MCF 10A (cell line): ENCODE data around the gene ZAP70. TPM values are rescaled to one million over a fixed set of nuclear protein-coding genes. Genes with fewer than 3 reads are reported as not detected.

Experiments
- BruUV-seq: library from RNA; stranded (reverse); fragments of 400-500 nt; replicated peaks from 2 replicates; lab custom pipeline; 2021; lab: Mats Ljungman, UMichigan
- CTCF ChIA-PET: fragments of 300-600 bp; sonication (Branson Sonifier 250); formaldehyde crosslinking; extraction: SDS; loops from one replicate; lab custom pipeline; 2021; ENCODE audit warnings: antibody characterized with exemption, inconsistent platforms; lab: Yijun Ruan, JAX
- POLR2A ChIA-PET: fragments of 300-600, 350-650 bp; sonication (Branson Sonifier 250); formaldehyde crosslinking; extraction: SDS; loops from one replicate; lab custom pipeline; 2020; ENCODE audit warnings: antibody characterized with exemption, inconsistent platforms; lab: Yijun Ruan, JAX
- DNase-seq: peaks from one replicate; pipeline ENCODE4 v3.0.0-alpha.2; 2018; ENCODE audit not compliant: unreplicated experiment
- H3K27ac Mint-ChIP-seq: one replicate; pipeline ENCODE4 v1.8.0; 2022; ENCODE audit warnings: mild to moderate bottlenecking, low read depth, mixed read lengths; ENCODE audit not compliant: unreplicated experiment
- H3K27me3 Mint-ChIP-seq: one replicate; pipeline ENCODE4 v1.8.0; 2022; ENCODE audit warnings: mixed read lengths; ENCODE audit not compliant: insufficient read depth, unreplicated experiment
- H3K36me3 Mint-ChIP-seq: one replicate; pipeline ENCODE4 v1.8.0; 2022; ENCODE audit warnings: mild to moderate bottlenecking, moderate library complexity, mixed read lengths; ENCODE audit not compliant: insufficient read depth, unreplicated experiment
- H3K4me1 Mint-ChIP-seq: one replicate; pipeline ENCODE4 v1.8.0; 2022; ENCODE audit warnings: mixed read lengths; ENCODE audit not compliant: insufficient read depth, unreplicated experiment
- H3K4me3 Mint-ChIP-seq: one replicate; pipeline ENCODE4 v1.8.0; 2022; ENCODE audit warnings: mild to moderate bottlenecking, moderate library complexity, mixed read lengths; ENCODE audit not compliant: unreplicated experiment
- H3K9me3 Mint-ChIP-seq: one replicate; pipeline ENCODE4 v1.8.0; 2022; ENCODE audit warnings: mixed read lengths; ENCODE audit not compliant: unreplicated experiment
- CTCF ChIP-seq: fragments of 200-600 bp; IDR thresholded peaks from one replicate; pipeline ENCODE4 v1.8.0; 2022; ENCODE audit warnings: antibody characterized with exemption, mild to moderate bottlenecking; ENCODE audit not compliant: unreplicated experiment
- intact Hi-C: fragments of 100-400 bp; cut with micrococcal nuclease; formaldehyde crosslinking; loops from 2 replicates; pipeline ENCODE4 v1.14.1; 2022
- total RNA-seq: library from RNA; stranded (reverse); gene quantifications from 2 replicates; pipeline ENCODE4 v1.2.3, GENCODE V29; 2022

Gene ZAP70
- total RNA-seq, 1 experiment from 2014 or later, result not detected

- Mint-ChIP-seq H3K9me3 (no peaks in the 10 kb centered on the region), H3K27me3 (no peaks in the 10 kb centered on the region)
- intact Hi-C loops, result no loop called here
These were observed 6.5 kb upstream of the ZAP70 start for GRCh38 chr2:97706708-97707345.

GRCh38 chr2:97707362-97708047 lies 5.9 kb upstream of the ZAP70 start:
- Mint-ChIP-seq H3K27ac (no peak overlapping the region), H3K4me3 (no peak overlapping the region), H3K9me3 (no peaks in the 10 kb centered on the region), H3K27me3 (no peaks in the 10 kb centered on the region), H3K4me1 (no peaks in the 10 kb centered on the region), H3K36me3 (no peaks in the 10 kb centered on the region)
- no TSS peak for BruUV-seq
- no peak for DNase-seq
- intact Hi-C loops, result no loop called here
- POLR2A ChIA-PET, result no interaction called here
- CTCF ChIA-PET, result interaction anchor here (0.5 to 3.2 kb wide), 7 partner anchors 7 to 678 kb away, joined by 3 to 12 read pairs (median 9); no protein-coding TSS in a partner anchor
- TF ChIP-seq CTCF, result no peak

More at GRCh38 chr2:97706708-97707345, 6.5 kb upstream of the ZAP70 start:
- H3K4me3 Mint-ChIP-seq, result no peak overlapping the region
- TF ChIP-seq CTCF, result no peak
- ChIA-PET CTCF (interaction anchor here (0.6 to 3.2 kb wide), 5 partner anchors 10 to 468 kb away, joined by 3 to 11 read pairs (median 4); no protein-coding TSS in a partner anchor), POLR2A (interaction anchor here (0.7 kb wide), 1 partner anchor 462 kb away, joined by 4 read pairs; no protein-coding TSS in a partner anchor)
- BruUV-seq, result no TSS peak
- no peaks in the 10 kb centered on the region for H3K4me1 Mint-ChIP-seq
- no peak for DNase-seq
- no peak overlapping the region for H3K27ac Mint-ChIP-seq
- no peaks in the 10 kb centered on the region for H3K36me3 Mint-ChIP-seq

DNA sequence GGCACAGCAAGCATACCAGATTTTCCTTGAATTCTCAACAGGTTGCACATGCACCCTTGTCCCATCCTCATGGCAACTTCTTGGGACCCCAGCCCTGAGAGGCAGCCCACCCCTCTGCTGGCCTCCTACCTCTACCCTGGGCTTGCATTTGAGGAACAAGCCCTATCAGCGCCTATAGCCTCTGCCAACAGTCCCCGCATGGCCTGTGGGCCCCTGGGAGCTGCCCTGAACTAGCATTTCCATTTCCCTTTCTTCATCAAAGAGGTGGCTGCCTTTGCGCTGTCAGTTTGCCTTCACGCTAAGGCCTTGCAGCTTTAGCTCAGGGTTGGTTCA lies 5.4 kb upstream of the ZAP70 start:
- no TSS peak for BruUV-seq

More for the DNA sequence above, 5.4 kb upstream of the ZAP70 start:
- no peak for DNase-seq
- Mint-ChIP-seq H3K4me1 (no peaks in the 10 kb centered on the region), H3K27me3 (no peaks in the 10 kb centered on the region), H3K9me3 (no peaks in the 10 kb centered on the region), H3K27ac (no peak overlapping the region), H3K4me3 (no peak overlapping the region), H3K36me3 (no peaks in the 10 kb centered on the region)
- intact Hi-C loops, result no loop called here
- no peak for TF ChIP-seq CTCF
- ChIA-PET CTCF (interaction anchor here (0.5 to 3.2 kb wide), 7 partner anchors 8 to 678 kb away, joined by 3 to 12 read pairs (median 9); no protein-coding TSS in a partner anchor), POLR2A (no interaction called here)
